Gastroesophageal sphincter (tissue), 3 donors: ENCODE data around the gene AGBL1.

ENCODE experiments used
- EP300 ChIP-seq: sonication (generic); formaldehyde crosslinking; IDR thresholded peaks from one replicate; pipeline ENCODE4 v1.6.1; 2017; ENCODE audit warnings: antibody characterized with exemption, mild to moderate bottlenecking
- TF ChIP-seq, protein P1 (sequence below), 4 experiments: fragments of 200-600 bp in 2 of 4; fragments of 450-650 bp in 2 of 4; sonication (generic) in 1 of 4; IDR thresholded peaks; one replicate each; pipeline ENCODE4 v1.5.1; 2017 to 2019; ENCODE audit warnings: antibody characterized with exemption in 4 of 4, mild to moderate bottlenecking in 2 of 4, moderate library complexity in 2 of 4

DNA sequence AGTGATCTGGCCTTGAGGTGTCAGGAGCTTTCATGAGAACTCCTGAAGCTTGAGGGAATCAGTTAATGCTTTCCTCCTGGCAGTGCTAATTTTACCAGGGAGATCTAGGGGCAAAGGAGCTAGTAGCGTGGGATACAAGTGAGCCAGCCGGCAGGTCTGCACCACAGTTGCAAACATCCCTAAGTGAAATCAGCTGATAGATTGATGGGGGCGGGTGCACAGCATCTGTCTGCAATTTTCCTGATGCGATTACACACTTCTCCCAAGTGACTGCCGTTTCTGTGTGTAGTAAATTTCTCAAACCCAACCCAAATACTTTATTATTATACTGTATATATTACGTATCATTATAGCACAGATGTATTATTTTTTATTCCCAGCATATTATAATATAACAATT lies 304.5 kb downstream of the AGBL1 start:
- TF ChIP-seq, protein P1, sequence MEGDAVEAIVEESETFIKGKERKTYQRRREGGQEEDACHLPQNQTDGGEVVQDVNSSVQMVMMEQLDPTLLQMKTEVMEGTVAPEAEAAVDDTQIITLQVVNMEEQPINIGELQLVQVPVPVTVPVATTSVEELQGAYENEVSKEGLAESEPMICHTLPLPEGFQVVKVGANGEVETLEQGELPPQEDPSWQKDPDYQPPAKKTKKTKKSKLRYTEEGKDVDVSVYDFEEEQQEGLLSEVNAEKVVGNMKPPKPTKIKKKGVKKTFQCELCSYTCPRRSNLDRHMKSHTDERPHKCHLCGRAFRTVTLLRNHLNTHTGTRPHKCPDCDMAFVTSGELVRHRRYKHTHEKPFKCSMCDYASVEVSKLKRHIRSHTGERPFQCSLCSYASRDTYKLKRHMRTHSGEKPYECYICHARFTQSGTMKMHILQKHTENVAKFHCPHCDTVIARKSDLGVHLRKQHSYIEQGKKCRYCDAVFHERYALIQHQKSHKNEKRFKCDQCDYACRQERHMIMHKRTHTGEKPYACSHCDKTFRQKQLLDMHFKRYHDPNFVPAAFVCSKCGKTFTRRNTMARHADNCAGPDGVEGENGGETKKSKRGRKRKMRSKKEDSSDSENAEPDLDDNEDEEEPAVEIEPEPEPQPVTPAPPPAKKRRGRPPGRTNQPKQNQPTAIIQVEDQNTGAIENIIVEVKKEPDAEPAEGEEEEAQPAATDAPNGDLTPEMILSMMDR (IDR thresholded peaks at IDR 0.05) = no peak
- no peak for TF ChIP-seq EP300
